IMR-90 (cell line): ENCODE data around the gene LCN2. TPM values are rescaled to one million over a fixed set of nuclear protein-coding genes. Genes with fewer than 3 reads are reported as not detected.

Source experiments
- ATAC-seq: fragments of 200-7000 bp; cut with Tn5 transposase; 2 replicates; pipeline ENCODE4 v1.9.1; 2020; ENCODE audit warnings: low read depth, mild to moderate bottlenecking, moderate library complexity
- BruUV-seq: library from RNA; stranded (reverse); fragments of 400-500 nt; replicated peaks from 2 replicates; lab custom pipeline; 2021; lab: Mats Ljungman, UMichigan
- CTCF ChIA-PET: fragments of 300-600 bp; formaldehyde crosslinking; extraction: SDS; loops from one replicate; lab custom pipeline; 2021; ENCODE audit warnings: antibody characterized with exemption; lab: Yijun Ruan, JAX
- POLR2A ChIA-PET: fragments of 300-600 bp; sonication (Branson Sonifier 250); formaldehyde crosslinking; loops from one replicate; lab custom pipeline; 2022; ENCODE audit warnings: antibody characterized with exemption; ENCODE audit not compliant: unreplicated experiment; lab: Charles Lee
- DNase-seq: peaks from one replicate; pipeline ENCODE4 v3.0.0; 2013
- H2AFZ ChIP-seq: replicated peaks from 2 replicates; pipeline ENCODE3; 2013; ENCODE audit warnings: low read length, mild to moderate bottlenecking; ENCODE audit not compliant: poor library complexity
- H2AK5ac ChIP-seq: 2 replicates; pipeline ENCODE4 v1.6.1; 2013; ENCODE audit warnings: low read depth, low read length, inconsistent platforms
- H2AK9ac ChIP-seq: replicated peaks from 2 replicates; pipeline ENCODE3; 2013; ENCODE audit warnings: mild to moderate bottlenecking, low read depth, low read length, moderate library complexity; ENCODE audit not compliant: poor library complexity
- H2BK120ac ChIP-seq: 2 replicates; pipeline ENCODE4 v1.6.1; 2013; ENCODE audit warnings: low read depth, low read length, inconsistent platforms
- H2BK15ac ChIP-seq: 3 replicates; pipeline ENCODE4 v1.6.1; 2013; ENCODE audit warnings: low read depth, low read length, inconsistent platforms
- H2BK20ac ChIP-seq: 2 replicates; pipeline ENCODE4 v1.6.1; 2013; ENCODE audit warnings: low read depth, mild to moderate bottlenecking, inconsistent platforms, low read length, moderate library complexity
- H2BK5ac ChIP-seq: 2 replicates; pipeline ENCODE4 v1.6.1; 2013; ENCODE audit warnings: mild to moderate bottlenecking, low read depth, low read length, inconsistent platforms; ENCODE audit not compliant: poor library complexity, severe bottlenecking
- H3K14ac ChIP-seq: replicated peaks from 2 replicates; pipeline ENCODE4 v1.6.1; 2013; ENCODE audit warnings: low read depth, low read length, inconsistent platforms
- H3K18ac ChIP-seq: 2 replicates; pipeline ENCODE4 v1.6.1; 2013; ENCODE audit warnings: low read depth, low read length, control low read depth
- H3K23ac ChIP-seq: 2 replicates; pipeline ENCODE4 v1.6.1; 2013; ENCODE audit warnings: low read depth, low read length, inconsistent platforms
- H3K27ac ChIP-seq: 2 replicates; pipeline ENCODE4 v1.5.1; 2013; ENCODE audit warnings: mild to moderate bottlenecking, control low read depth, low read length; ENCODE audit not compliant: insufficient read depth
- H3K27me3 ChIP-seq: 2 replicates; pipeline ENCODE4 v1.6.1; 2013; ENCODE audit warnings: low read length; ENCODE audit not compliant: control insufficient read depth, insufficient read depth
- H3K36me3 ChIP-seq: 2 replicates; pipeline ENCODE4 v1.6.1; 2013; ENCODE audit warnings: low read length, mixed read lengths; ENCODE audit not compliant: control insufficient read depth, insufficient read depth
- H3K4ac ChIP-seq: 2 replicates; pipeline ENCODE4 v1.6.1; 2013; ENCODE audit warnings: low read depth, low read length, inconsistent platforms
- H3K4me1 ChIP-seq: 2 replicates; pipeline ENCODE4 v1.6.1; 2013; ENCODE audit warnings: low read length, mixed read lengths; ENCODE audit not compliant: control insufficient read depth, insufficient read depth
- H3K4me2 ChIP-seq: 2 replicates; pipeline ENCODE4 v1.6.1; 2013; ENCODE audit warnings: low read depth, mild to moderate bottlenecking, control low read depth, low read length, moderate library complexity
- H3K4me3 ChIP-seq: 2 replicates; pipeline ENCODE4 v1.5.1; 2013; ENCODE audit warnings: low read depth, mild to moderate bottlenecking, control low read depth, low read length, moderate library complexity; ENCODE audit not compliant: insufficient read depth
- H3K56ac ChIP-seq: 2 replicates; pipeline ENCODE4 v1.6.1; 2013; ENCODE audit warnings: low read length, inconsistent platforms; ENCODE audit not compliant: insufficient read depth; ENCODE audit errors: extremely low read depth
- H3K79me1 ChIP-seq, 2 experiments: 2 replicates each; pipeline ENCODE4 v1.6.1; 2013; ENCODE audit warnings: low read length in 2 of 2, inconsistent platforms in 1 of 2, low read depth in 1 of 2
- H3K9ac ChIP-seq: 2 replicates; pipeline ENCODE4 v1.6.1; 2013; ENCODE audit warnings: low read depth, low read length, control low read depth
- H3K9me1 ChIP-seq: 2 replicates; pipeline ENCODE4 v1.6.1; 2013; ENCODE audit warnings: low read length, inconsistent platforms; ENCODE audit not compliant: insufficient read depth
- H3K9me3 ChIP-seq: 2 replicates; pipeline ENCODE4 v1.6.1; 2013; ENCODE audit warnings: low read length; ENCODE audit not compliant: control insufficient read depth, insufficient read depth
- H4K20me1 ChIP-seq: 2 replicates; pipeline ENCODE4 v1.6.1; 2013; ENCODE audit warnings: low read length, inconsistent platforms; ENCODE audit not compliant: insufficient read depth
- H4K5ac ChIP-seq: 2 replicates; pipeline ENCODE4 v1.6.1; 2013; ENCODE audit warnings: mild to moderate bottlenecking, low read depth, low read length, control low read depth
- H4K8ac ChIP-seq, 2 experiments: 2 replicates each; pipeline ENCODE4 v1.6.1; 2013; ENCODE audit warnings: low read depth in 2 of 2, low read length in 2 of 2, control low read depth in 1 of 2, inconsistent platforms in 1 of 2
- H4K91ac ChIP-seq: 2 replicates; pipeline ENCODE4 v1.6.1; 2013; ENCODE audit warnings: low read depth, low read length, inconsistent platforms; ENCODE audit not compliant: insufficient read depth
- ELK1 ChIP-seq: fragments of 150-350 bp; IDR thresholded peaks from 2 replicates; pipeline ENCODE4 v1.6.1; 2016; ENCODE audit warnings: low read depth, mild to moderate bottlenecking, low read length, moderate library complexity, borderline replicate concordance
- MAFK ChIP-seq: IDR thresholded peaks from 2 replicates; pipeline ENCODE4 v1.6.1; 2012; ENCODE audit warnings: low read depth, low read length, improper control_type of control experiment
- POLR2A ChIP-seq: IDR thresholded peaks from 2 replicates; pipeline ENCODE4 v1.6.1; 2012; ENCODE audit warnings: mild to moderate bottlenecking, low read depth, low read length
- SMC3 ChIP-seq: fragments of 150-350 bp; IDR thresholded peaks from 2 replicates; pipeline ENCODE4 v1.6.1; 2016; ENCODE audit warnings: low read depth, mild to moderate bottlenecking, antibody characterized with exemption, low read length, moderate library complexity
- WGBS, 2 experiments: methylation state at CpG; one replicate each; pipeline versions ENCODE4 v1.1.5 to v1.1.7; 2013; ENCODE audit warnings: missing lambda C conversion rate in 2 of 2; ENCODE audit not compliant: insufficient read length in 1 of 2; ENCODE audit errors: extremely low coverage in 2 of 2; 5-methylcytosine and 5-hydroxymethylcytosine counted together
- dilution Hi-C: fragments of 300-500 bp; cut with HindIII; formaldehyde crosslinking; loops from one replicate; pipeline ENCODE4 v1.14.3; 2018; ENCODE audit warnings: low sequenced_read_pairs; ENCODE audit not compliant: unreplicated experiment
- in situ Hi-C: fragments of 300-500 bp; cut with MboI; formaldehyde crosslinking; loops from 3 replicates; pipeline ENCODE4 v1.14.3; 2019; ENCODE audit warnings: low sequenced_read_pairs, inconsistent platforms, mixed read lengths
- intact Hi-C: fragments of 100-400 bp; cut with micrococcal nuclease; formaldehyde crosslinking; loops from 2 replicates; pipeline ENCODE4 v1.10.0; 2022
- polyA plus RNA-seq, 3 experiments: library from polyadenylated mRNA; depleted of rRNA; stranded (reverse); fragments of >200 nt; gene quantifications; 2 replicates each; pipeline ENCODE4 v1.2.3, GENCODE V29; 2012; ENCODE audit warnings: low replicate concordance in 1 of 3
- total RNA-seq: library from RNA; depleted of rRNA; stranded (reverse); fragments of >200 nt; gene quantifications from 2 replicates; pipeline ENCODE4 v1.2.3, GENCODE V29; 2012

Gene LCN2
- total and polyA plus RNA-seq, 2 of the 4 experiments (the other 2 are of a cell fraction) = not detected

DNA sequence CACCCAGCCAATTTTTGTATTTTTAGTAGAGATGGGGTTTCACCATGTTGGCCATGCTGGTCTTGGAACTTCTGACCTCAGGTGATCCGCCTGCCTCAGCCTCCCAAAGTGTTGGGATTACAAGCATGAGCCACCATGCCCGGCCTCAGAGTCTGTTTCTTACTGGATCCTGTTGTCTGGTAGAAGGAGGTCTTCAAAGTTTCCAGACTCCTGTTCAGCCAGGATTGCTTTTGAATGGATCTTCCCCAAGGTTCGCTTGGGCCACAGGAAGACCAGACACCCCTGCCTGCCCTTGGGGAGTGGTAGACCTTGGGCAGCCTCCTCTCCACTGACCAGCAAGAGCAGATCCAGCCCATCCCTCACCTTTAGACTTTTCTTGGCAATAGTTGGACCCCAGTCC is 7.6 kb upstream of the LCN2 start:
- Histone ChIP-seq H3K9ac (no peak overlapping the region), H3K23ac (no peak overlapping the region), H4K5ac (no peak overlapping the region), H3K4me3 (no peak overlapping the region), H2AK5ac (no peak overlapping the region), H3K18ac (no peak overlapping the region), H4K20me1 (0 out of 2 replicates have a peak, but pooled peaks cover 4% of the 10 kb centered on the region), H3K4me1 (peaks cover 6% of the 10 kb centered on the region), H3K56ac (no peak overlapping the region), H3K9me1 (peaks cover 11% of the 10 kb centered on the region), H3K36me3 (no peaks in the 10 kb centered on the region), H3K9me3 (no peaks in the 10 kb centered on the region), H2AK9ac (no peak overlapping the region), H3K27me3 (peaks cover 2% of the 10 kb centered on the region; the same call in 1 of the 2 replicates), H2AFZ (no peak overlapping the region), H4K91ac (no peak overlapping the region), H4K8ac (no peak overlapping the region), H3K14ac (no peak overlapping the region), H3K4ac (no peak overlapping the region), H3K27ac (no peak overlapping the region), H3K4me2 (no peak overlapping the region), H2BK5ac (no peak overlapping the region), H3K79me1 (no peaks in the 10 kb centered on the region), H2BK20ac (no peak overlapping the region), H2BK120ac (no peak overlapping the region), H2BK15ac (no peak overlapping the region)
- no peak for TF ChIP-seq ELK1
- no peak for TF ChIP-seq MAFK
- no peak for TF ChIP-seq SMC3
- no peak for TF ChIP-seq POLR2A
- no peak for ATAC-seq
- in situ Hi-C loops (no loop called here), intact Hi-C loops (no loop called here), dilution Hi-C loops (no loop called here)
- no TSS peak for BruUV-seq
- ChIA-PET POLR2A (no interaction called here), CTCF (no interaction called here)
- 90% methylated on average over 2 of the region's 3 CpGs; no CpG with 5 or more reads in 1 of the 2 experiments for WGBS, 2 experiments
- DNase-seq = no peak
